ENCODE measurements around the gene CSF1. TPM values are rescaled to one million over a fixed set of nuclear protein-coding genes. Genes with fewer than 3 reads are reported as not detected.

CSF1 gene
- total and polyA plus RNA-seq, 2 donors (not counting 3 experiments of a cell fraction or from before 2014, with no cell fraction given) = 24.5 to 28.9 TPM

- DNase-seq (ENCODE audit: low read depth, low spot score) = no peak
- ChIA-PET POLR2A (no interaction called here), CTCF (interaction anchor here (1.2 to 10.4 kb wide), 6 partner anchors 61 to 128 kb away, joined by 3 to 90 read pairs (median 6); partner anchors contain the start of gene AHCYL1)
- BruUV-seq (replicated peaks) = no TSS peak
- Histone ChIP-seq H3K27ac (ENCODE audit: insufficient read depth, low read depth, low read length) (no peak overlapping the region), H2AFZ (ENCODE audit: low read depth, low read length) (no peak overlapping the region), H3K36me3 (ENCODE audit: control insufficient read depth in 2 of 2, extremely low read depth in 1 of 2, insufficient read depth in 2 of 2, low read length in 2 of 2) (peaks cover 5 to 39% of the 10 kb centered on the region in 2 experiments), H3K9me3 (replicated peaks; ENCODE audit: control insufficient read depth, insufficient read depth, low read length) (no peaks in the 10 kb centered on the region), H4K20me1 (replicated peaks; ENCODE audit: control insufficient read depth, extremely low read depth, insufficient read depth, low read length) (no peaks in the 10 kb centered on the region), H3K4me1 (ENCODE audit: control insufficient read depth, extremely low read depth, insufficient read depth, low read length) (peaks cover 3% of the 10 kb centered on the region), H3K27me3 (ENCODE audit: control insufficient read depth in 2 of 2, insufficient read depth in 2 of 2, low read length in 2 of 2) (no peaks in the 10 kb centered on the region), H3K4me3 (replicated peaks in 1 of 3; ENCODE audit: insufficient read depth in 1 of 3, low read depth in 1 of 3, low read length in 3 of 3) (no peak overlapping the region), H3K4me2 (ENCODE audit: insufficient read depth, low read length) (no peak overlapping the region), H3K79me2 (ENCODE audit: control insufficient read depth, insufficient read depth, low read length) (no peaks in the 10 kb centered on the region), H3K9me1 (replicated peaks; ENCODE audit: control insufficient read depth, extremely low read depth, insufficient read depth, low read length) (no peaks in the 10 kb centered on the region), H3K9ac (replicated peaks; ENCODE audit: extremely low read depth, insufficient read depth, low read length) (no peak overlapping the region)
- intact Hi-C loops (cut with micrococcal nuclease) = no loop called here
- dilution Hi-C loops (cut with MboI; ENCODE audit: extremely low pct_ligation_motif_present, low sequenced_read_pairs) = no loop called here
- TF ChIP-seq EZH2 (IDR thresholded peaks at IDR 0.05; ENCODE audit: borderline replicate concordance, low read depth, low read length, severe bottlenecking) (no peak), MAX (IDR thresholded peaks at IDR 0.05; ENCODE audit: insufficient read depth, insufficient read length) (no peak), JUN (IDR thresholded peaks at IDR 0.05; ENCODE audit: borderline replicate concordance, insufficient read depth, insufficient read length, low read depth) (no peak), FOS (IDR thresholded peaks at IDR 0.05; ENCODE audit: borderline replicate concordance, insufficient read depth, low read length) (no peak), CTCF (IDR thresholded peaks at IDR 0.05; ENCODE audit: extremely low read depth in 1 of 2, insufficient read depth in 1 of 2, low read depth in 1 of 2, low read length in 2 of 2) (no peak), MYC (IDR thresholded peaks at IDR 0.05; ENCODE audit: low read depth, low read length) (no peak), POLR2AphosphoS5 (IDR thresholded peaks at IDR 0.05; ENCODE audit: insufficient read depth, low read depth, low read length) (no peak), GATA2 (IDR thresholded peaks at IDR 0.05; ENCODE audit: insufficient read depth, insufficient read length, low read depth, low read length) (no peak), POLR2A (IDR thresholded peaks at IDR 0.05; ENCODE audit: low read depth, low read length) (no peak)
- no peak for FAIRE-seq
Measured at GRCh38 chr1:109918671-109919070, 8.0 kb downstream of the CSF1 start.
